ENCODE measurements around the gene DPEP1. TPM values are rescaled to one million over a fixed set of nuclear protein-coding genes. Genes with fewer than 3 reads are reported as not detected.

Gene DPEP1
- total and polyA plus RNA-seq, 4 donors = 0.14 to 0.83 (median 0.45) TPM

DNA sequence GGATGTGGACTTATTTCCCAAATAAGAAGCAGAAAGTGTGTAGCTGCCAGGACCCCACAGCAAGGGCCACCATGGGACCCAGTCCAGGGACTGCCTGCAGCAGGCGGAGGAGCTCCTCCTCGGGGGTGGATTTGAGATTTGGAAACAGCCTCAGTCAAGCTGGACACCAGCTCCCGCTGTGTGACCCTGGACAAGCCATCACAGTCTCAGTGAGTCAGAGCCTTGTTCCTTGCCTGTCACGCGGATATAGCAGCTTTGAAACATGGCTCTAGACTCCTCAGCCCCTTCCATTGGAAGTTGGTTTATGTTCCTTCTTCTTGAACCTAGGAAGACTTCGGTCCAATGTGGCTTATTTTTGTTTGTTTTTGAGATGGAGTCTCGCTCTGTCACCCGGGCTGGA is 12.5 kb upstream of the DPEP1 start:
- no peak for DNase-seq (ENCODE audit: low spot score)
- H3K36me3 ChIP-seq (ENCODE audit: control insufficient read depth in 4 of 4, insufficient read depth in 3 of 4, low read depth in 1 of 4, low read length in 3 of 4) = no peaks in the 10 kb centered on the region
- no peaks in the 10 kb centered on the region for H3K27me3 ChIP-seq (ENCODE audit: control insufficient read depth in 4 of 4, insufficient read depth in 4 of 4, low read length in 3 of 4)
- TF ChIP-seq, protein P1, sequence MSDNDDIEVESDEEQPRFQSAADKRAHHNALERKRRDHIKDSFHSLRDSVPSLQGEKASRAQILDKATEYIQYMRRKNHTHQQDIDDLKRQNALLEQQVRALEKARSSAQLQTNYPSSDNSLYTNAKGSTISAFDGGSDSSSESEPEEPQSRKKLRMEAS (IDR thresholded peaks at IDR 0.05) = no peak
- TF ChIP-seq YY1 (IDR thresholded peaks at IDR 0.05) = no peak
- no peak for TF ChIP-seq EGR1 (IDR thresholded peaks at IDR 0.05; ENCODE audit: low read depth in 2 of 2)
- no peak for TF ChIP-seq RXRA (IDR thresholded peaks at IDR 0.05)
- no peak for TF ChIP-seq HNF4G (IDR thresholded peaks at IDR 0.05)
- TF ChIP-seq NR2F2 (IDR thresholded peaks at IDR 0.05) = no peak
- H3K4me3 ChIP-seq (ENCODE audit: low read depth in 1 of 3, low read length in 3 of 3) = no peak overlapping the region
- H3K27ac ChIP-seq (ENCODE audit: low read depth in 1 of 2, low read length in 2 of 2) = no peak overlapping the region
- H3K9ac ChIP-seq (ENCODE audit: low read depth in 1 of 2, low read length in 2 of 2) = no peak overlapping the region
- 83% methylated on average over 8 of the region's 8 CpGs for WGBS
- H3K9me3 ChIP-seq (ENCODE audit: control insufficient read depth in 4 of 4, low read length in 3 of 4) = no peaks in the 10 kb centered on the region
- no peaks in the 10 kb centered on the region for H3K4me1 ChIP-seq (ENCODE audit: control insufficient read depth in 4 of 4, insufficient read depth in 4 of 4, low read length in 3 of 4)

DNA sequence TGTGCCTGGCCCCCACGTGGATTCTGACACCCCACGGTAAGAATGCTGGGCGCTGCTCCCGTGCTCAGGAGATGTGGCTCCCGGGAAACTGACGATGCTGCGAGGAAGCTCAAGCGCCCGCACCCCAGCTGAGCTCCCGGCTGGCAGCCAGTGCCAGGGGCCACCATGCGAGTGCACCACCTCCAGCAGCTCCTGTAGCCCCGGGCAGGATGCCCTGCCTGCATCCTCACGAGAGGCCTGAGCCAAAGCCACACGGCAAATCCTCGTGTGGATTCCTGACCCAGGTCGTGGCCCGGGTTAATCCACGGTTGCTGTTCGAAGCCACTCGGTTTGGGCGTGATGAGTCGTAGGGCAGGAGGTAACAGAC is 11.6 kb upstream of the DPEP1 start:
- Histone ChIP-seq H3K36me3 (ENCODE audit: control insufficient read depth in 4 of 4, insufficient read depth in 3 of 4, low read depth in 1 of 4, low read length in 3 of 4) (no peaks in the 10 kb centered on the region), H3K9me3 (ENCODE audit: control insufficient read depth in 4 of 4, low read length in 3 of 4) (no peaks in the 10 kb centered on the region), H3K4me3 (ENCODE audit: low read depth in 1 of 3, low read length in 3 of 3) (no peak overlapping the region), H3K27ac (ENCODE audit: low read depth in 1 of 2, low read length in 2 of 2) (no peak overlapping the region), H3K9ac (ENCODE audit: low read depth in 1 of 2, low read length in 2 of 2) (no peak overlapping the region), H3K27me3 (ENCODE audit: control insufficient read depth in 4 of 4, insufficient read depth in 4 of 4, low read length in 3 of 4) (no peaks in the 10 kb centered on the region), H3K4me1 (ENCODE audit: control insufficient read depth in 4 of 4, insufficient read depth in 4 of 4, low read length in 3 of 4) (no peaks in the 10 kb centered on the region)
- no peak for DNase-seq (ENCODE audit: low spot score)
- TF ChIP-seq, protein P2, sequence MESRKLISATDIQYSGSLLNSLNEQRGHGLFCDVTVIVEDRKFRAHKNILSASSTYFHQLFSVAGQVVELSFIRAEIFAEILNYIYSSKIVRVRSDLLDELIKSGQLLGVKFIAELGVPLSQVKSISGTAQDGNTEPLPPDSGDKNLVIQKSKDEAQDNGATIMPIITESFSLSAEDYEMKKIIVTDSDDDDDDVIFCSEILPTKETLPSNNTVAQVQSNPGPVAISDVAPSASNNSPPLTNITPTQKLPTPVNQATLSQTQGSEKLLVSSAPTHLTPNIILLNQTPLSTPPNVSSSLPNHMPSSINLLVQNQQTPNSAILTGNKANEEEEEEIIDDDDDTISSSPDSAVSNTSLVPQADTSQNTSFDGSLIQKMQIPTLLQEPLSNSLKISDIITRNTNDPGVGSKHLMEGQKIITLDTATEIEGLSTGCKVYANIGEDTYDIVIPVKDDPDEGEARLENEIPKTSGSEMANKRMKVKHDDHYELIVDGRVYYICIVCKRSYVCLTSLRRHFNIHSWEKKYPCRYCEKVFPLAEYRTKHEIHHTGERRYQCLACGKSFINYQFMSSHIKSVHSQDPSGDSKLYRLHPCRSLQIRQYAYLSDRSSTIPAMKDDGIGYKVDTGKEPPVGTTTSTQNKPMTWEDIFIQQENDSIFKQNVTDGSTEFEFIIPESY (IDR thresholded peaks at IDR 0.05) = no peak
- TF ChIP-seq HNF4A (conservative IDR thresholded peaks at IDR 0.05) = no peak
- no peak for TF ChIP-seq EGR1 (IDR thresholded peaks at IDR 0.05; ENCODE audit: low read depth in 2 of 2)
- TF ChIP-seq, protein P3, sequence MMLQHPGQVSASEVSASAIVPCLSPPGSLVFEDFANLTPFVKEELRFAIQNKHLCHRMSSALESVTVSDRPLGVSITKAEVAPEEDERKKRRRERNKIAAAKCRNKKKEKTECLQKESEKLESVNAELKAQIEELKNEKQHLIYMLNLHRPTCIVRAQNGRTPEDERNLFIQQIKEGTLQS (IDR thresholded peaks at IDR 0.05) = no peak
- TF ChIP-seq GABPA (IDR thresholded peaks at IDR 0.05 in 1 of 2, conservative IDR thresholded peaks at IDR 0.05 in 1 of 2) = no peak
- no peak for TF ChIP-seq TAF1 (conservative IDR thresholded peaks at IDR 0.05)
- no peak for TF ChIP-seq JUND (IDR thresholded peaks at IDR 0.05)
- no peak for TF ChIP-seq RAD21 (IDR thresholded peaks at IDR 0.05)
- TF ChIP-seq, protein P4, sequence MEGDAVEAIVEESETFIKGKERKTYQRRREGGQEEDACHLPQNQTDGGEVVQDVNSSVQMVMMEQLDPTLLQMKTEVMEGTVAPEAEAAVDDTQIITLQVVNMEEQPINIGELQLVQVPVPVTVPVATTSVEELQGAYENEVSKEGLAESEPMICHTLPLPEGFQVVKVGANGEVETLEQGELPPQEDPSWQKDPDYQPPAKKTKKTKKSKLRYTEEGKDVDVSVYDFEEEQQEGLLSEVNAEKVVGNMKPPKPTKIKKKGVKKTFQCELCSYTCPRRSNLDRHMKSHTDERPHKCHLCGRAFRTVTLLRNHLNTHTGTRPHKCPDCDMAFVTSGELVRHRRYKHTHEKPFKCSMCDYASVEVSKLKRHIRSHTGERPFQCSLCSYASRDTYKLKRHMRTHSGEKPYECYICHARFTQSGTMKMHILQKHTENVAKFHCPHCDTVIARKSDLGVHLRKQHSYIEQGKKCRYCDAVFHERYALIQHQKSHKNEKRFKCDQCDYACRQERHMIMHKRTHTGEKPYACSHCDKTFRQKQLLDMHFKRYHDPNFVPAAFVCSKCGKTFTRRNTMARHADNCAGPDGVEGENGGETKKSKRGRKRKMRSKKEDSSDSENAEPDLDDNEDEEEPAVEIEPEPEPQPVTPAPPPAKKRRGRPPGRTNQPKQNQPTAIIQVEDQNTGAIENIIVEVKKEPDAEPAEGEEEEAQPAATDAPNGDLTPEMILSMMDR (IDR thresholded peaks at IDR 0.05; ENCODE audit: low read depth, low read length, missing input control) = no peak
- TF ChIP-seq, protein P1 (IDR thresholded peaks at IDR 0.05) = no peak
- TF ChIP-seq NR2F2 (IDR thresholded peaks at IDR 0.05) = no peak
- TF ChIP-seq FOXA2 (IDR thresholded peaks at IDR 0.05) = no peak
- no peak for TF ChIP-seq RXRA (IDR thresholded peaks at IDR 0.05)
- TF ChIP-seq SP1 (IDR thresholded peaks at IDR 0.05) = no peak
- TF ChIP-seq, protein P5, sequence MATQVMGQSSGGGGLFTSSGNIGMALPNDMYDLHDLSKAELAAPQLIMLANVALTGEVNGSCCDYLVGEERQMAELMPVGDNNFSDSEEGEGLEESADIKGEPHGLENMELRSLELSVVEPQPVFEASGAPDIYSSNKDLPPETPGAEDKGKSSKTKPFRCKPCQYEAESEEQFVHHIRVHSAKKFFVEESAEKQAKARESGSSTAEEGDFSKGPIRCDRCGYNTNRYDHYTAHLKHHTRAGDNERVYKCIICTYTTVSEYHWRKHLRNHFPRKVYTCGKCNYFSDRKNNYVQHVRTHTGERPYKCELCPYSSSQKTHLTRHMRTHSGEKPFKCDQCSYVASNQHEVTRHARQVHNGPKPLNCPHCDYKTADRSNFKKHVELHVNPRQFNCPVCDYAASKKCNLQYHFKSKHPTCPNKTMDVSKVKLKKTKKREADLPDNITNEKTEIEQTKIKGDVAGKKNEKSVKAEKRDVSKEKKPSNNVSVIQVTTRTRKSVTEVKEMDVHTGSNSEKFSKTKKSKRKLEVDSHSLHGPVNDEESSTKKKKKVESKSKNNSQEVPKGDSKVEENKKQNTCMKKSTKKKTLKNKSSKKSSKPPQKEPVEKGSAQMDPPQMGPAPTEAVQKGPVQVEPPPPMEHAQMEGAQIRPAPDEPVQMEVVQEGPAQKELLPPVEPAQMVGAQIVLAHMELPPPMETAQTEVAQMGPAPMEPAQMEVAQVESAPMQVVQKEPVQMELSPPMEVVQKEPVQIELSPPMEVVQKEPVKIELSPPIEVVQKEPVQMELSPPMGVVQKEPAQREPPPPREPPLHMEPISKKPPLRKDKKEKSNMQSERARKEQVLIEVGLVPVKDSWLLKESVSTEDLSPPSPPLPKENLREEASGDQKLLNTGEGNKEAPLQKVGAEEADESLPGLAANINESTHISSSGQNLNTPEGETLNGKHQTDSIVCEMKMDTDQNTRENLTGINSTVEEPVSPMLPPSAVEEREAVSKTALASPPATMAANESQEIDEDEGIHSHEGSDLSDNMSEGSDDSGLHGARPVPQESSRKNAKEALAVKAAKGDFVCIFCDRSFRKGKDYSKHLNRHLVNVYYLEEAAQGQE (IDR thresholded peaks at IDR 0.05) = no peak
- TF ChIP-seq FOXA1 (IDR thresholded peaks at IDR 0.05) = no peak
- TF ChIP-seq YY1 (IDR thresholded peaks at IDR 0.05) = no peak
- 69% methylated on average over 22 of the region's 22 CpGs for WGBS

Measured in liver (tissue), 9 donors.